Ishikawa (cell line): ENCODE measurements around the gene HECTD2.

Experiments used
- CEBPB ChIP-seq: IDR thresholded peaks from 2 replicates; pipeline ENCODE4 v1.6.1; 2012
- CREB1 ChIP-seq: IDR thresholded peaks from 2 replicates; pipeline ENCODE4 v1.6.1; 2012; ENCODE audit warnings: low read depth
- EGR1 ChIP-seq: IDR thresholded peaks from 2 replicates; pipeline ENCODE4 v1.6.1; 2012
- EP300 ChIP-seq: IDR thresholded peaks from 2 replicates; pipeline ENCODE4 v1.6.1; 2012; ENCODE audit warnings: borderline replicate concordance
- FOXM1 ChIP-seq: IDR thresholded peaks from 2 replicates; pipeline ENCODE4 v1.6.1; 2012; ENCODE audit warnings: low read depth, borderline replicate concordance
- MAX ChIP-seq: IDR thresholded peaks from 2 replicates; pipeline ENCODE4 v1.6.1; 2012
- NFIC ChIP-seq: IDR thresholded peaks from 2 replicates; pipeline ENCODE4 v1.6.1; 2012
- RAD21 ChIP-seq: IDR thresholded peaks from 2 replicates; pipeline ENCODE4 v1.6.1; 2012; ENCODE audit warnings: low read depth
- TAF1 ChIP-seq: IDR thresholded peaks from 2 replicates; pipeline ENCODE4 v1.6.1; 2012; ENCODE audit warnings: low read depth, mild to moderate bottlenecking
- TCF12 ChIP-seq: IDR thresholded peaks from 2 replicates; pipeline ENCODE4 v1.6.1; 2012; ENCODE audit warnings: low read depth
- TEAD4 ChIP-seq: IDR thresholded peaks from 2 replicates; pipeline ENCODE4 v1.6.1; 2012
- USF1 ChIP-seq: IDR thresholded peaks from 2 replicates; pipeline ENCODE4 v1.6.1; 2012
- YY1 ChIP-seq: IDR thresholded peaks from 2 replicates; pipeline ENCODE4 v1.6.1; 2012; ENCODE audit warnings: low read depth
- ZBTB7A ChIP-seq: IDR thresholded peaks from 2 replicates; pipeline ENCODE4 v1.6.1; 2012; ENCODE audit warnings: low read depth
- TF ChIP-seq, protein P1 (sequence below): IDR thresholded peaks from 2 replicates; pipeline ENCODE4 v1.6.1; 2012; ENCODE audit warnings: low read depth, mild to moderate bottlenecking

HECTD2 gene

DNA sequence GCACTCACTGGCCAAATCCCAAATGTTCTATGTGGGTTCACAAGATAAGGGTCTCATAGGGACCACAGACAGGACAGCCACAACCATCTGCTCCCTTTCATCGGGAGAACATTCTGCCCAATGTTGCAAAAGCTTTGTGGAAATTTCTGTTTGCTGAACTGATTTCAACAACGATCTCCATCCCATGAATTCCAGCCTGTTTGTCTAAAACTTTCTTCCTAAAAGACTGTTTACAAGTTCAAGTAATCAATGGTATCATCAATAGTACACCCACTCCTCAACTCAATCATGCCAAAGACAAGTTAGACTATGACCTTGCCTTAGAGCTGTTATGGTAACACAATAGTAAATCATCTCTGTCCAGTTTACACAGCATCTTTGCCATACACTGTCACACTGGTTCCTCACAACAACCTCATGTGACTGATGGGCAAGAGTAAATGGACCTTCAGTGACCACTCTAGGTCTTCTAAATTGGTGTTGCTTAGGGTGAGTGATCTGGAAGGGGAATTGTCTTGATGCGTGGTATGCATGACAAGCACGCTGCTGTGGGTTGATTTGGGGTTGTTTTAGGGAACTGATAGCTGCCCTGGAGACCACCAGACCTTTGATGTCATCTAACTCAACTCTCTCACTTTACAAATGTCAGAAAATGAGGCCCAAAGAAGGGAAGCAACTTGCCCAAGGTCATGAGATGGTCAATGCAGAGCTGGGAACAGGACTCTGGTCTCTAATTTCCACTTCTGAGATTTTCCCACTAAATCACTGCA is 127.7 kb downstream of the HECTD2 start:
- TF ChIP-seq NFIC (no peak), RAD21 (no peak), TAF1 (no peak), ZBTB7A (no peak), TCF12 (no peak), FOXM1 (no peak), CREB1 (no peak), CEBPB (no peak), YY1 (no peak), MAX (no peak), EP300 (no peak), TEAD4 (no peak), EGR1 (no peak), USF1 (no peak)
- TF ChIP-seq, protein P1, sequence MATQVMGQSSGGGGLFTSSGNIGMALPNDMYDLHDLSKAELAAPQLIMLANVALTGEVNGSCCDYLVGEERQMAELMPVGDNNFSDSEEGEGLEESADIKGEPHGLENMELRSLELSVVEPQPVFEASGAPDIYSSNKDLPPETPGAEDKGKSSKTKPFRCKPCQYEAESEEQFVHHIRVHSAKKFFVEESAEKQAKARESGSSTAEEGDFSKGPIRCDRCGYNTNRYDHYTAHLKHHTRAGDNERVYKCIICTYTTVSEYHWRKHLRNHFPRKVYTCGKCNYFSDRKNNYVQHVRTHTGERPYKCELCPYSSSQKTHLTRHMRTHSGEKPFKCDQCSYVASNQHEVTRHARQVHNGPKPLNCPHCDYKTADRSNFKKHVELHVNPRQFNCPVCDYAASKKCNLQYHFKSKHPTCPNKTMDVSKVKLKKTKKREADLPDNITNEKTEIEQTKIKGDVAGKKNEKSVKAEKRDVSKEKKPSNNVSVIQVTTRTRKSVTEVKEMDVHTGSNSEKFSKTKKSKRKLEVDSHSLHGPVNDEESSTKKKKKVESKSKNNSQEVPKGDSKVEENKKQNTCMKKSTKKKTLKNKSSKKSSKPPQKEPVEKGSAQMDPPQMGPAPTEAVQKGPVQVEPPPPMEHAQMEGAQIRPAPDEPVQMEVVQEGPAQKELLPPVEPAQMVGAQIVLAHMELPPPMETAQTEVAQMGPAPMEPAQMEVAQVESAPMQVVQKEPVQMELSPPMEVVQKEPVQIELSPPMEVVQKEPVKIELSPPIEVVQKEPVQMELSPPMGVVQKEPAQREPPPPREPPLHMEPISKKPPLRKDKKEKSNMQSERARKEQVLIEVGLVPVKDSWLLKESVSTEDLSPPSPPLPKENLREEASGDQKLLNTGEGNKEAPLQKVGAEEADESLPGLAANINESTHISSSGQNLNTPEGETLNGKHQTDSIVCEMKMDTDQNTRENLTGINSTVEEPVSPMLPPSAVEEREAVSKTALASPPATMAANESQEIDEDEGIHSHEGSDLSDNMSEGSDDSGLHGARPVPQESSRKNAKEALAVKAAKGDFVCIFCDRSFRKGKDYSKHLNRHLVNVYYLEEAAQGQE, result no peak

DNA sequence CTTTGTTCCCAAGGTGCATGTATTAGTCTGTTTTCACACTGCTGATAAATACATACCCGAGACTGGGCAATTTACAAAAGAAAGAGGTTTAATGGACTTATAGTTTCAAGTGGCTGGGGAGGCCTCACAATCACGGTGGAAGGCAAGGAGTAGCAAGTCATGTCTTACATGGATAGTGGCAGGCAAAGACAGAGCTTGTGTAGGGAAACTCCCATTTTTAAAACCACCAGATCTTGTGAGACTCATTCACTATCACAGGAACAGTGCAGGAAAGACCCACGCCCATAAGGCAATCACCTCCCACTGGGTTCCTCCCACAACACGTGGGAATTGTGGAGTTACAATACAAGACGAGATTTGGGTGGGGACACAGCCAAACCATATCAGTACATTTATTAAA is 129.8 kb downstream of the HECTD2 start:
- TF ChIP-seq TAF1 (no peak), ZBTB7A (no peak), EP300 (no peak), CREB1 (no peak), CEBPB (no peak), FOXM1 (no peak), YY1 (no peak), EGR1 (no peak), MAX (no peak), TEAD4 (no peak), RAD21 (no peak)
- TF ChIP-seq, protein P1, result no peak

- TF ChIP-seq EGR1, result no peak
- TF ChIP-seq CREB1, result no peak
- TF ChIP-seq, protein P1, result no peak
- no peak for TF ChIP-seq TAF1
- TF ChIP-seq FOXM1, result no peak
- TF ChIP-seq USF1, result no peak
- TF ChIP-seq CEBPB, result no peak
- no peak for TF ChIP-seq YY1
- no peak for TF ChIP-seq TCF12
- TF ChIP-seq EP300, result no peak
- no peak for TF ChIP-seq ZBTB7A
- no peak for TF ChIP-seq TEAD4
- TF ChIP-seq NFIC, result no peak
- TF ChIP-seq RAD21, result no peak
- TF ChIP-seq MAX, result no peak
Observed at GRCh38 chr10:91540733-91541132, 130.6 kb downstream of the HECTD2 start.

DNA sequence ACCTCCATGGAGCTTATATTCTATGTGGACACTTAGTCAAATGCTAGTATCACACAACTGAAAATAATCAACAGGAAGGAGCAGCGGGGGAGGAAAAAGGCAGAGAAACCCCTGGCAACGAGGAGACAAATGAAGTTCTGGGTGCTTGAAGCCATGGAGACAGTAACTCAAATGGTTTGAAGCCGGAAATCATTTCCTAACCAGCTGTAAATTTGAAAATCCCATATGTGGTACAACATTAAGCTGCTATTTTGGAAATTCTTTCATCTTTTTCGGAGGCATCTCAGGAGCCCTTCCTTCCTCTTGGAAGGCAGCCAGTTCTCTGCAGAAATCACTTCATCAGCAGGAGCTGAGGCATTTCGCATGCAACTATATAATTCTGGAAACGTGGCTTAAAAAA is 131.3 kb downstream of the HECTD2 start:
- no peak for TF ChIP-seq EP300
- no peak for TF ChIP-seq TAF1
- TF ChIP-seq, protein P1, result no peak
- no peak for TF ChIP-seq TCF12
- no peak for TF ChIP-seq MAX
